RPMI7951 (cell line): ENCODE results near the gene EPM2AIP1. TPM values are rescaled to one million over a fixed set of nuclear protein-coding genes. Genes with fewer than 3 reads are reported as not detected.
"Not testable (repeated sequence)": the region's sequence is repeated elsewhere in the genome, so short reads cannot be mapped to it uniquely, and the experiment has no call there.

Experiments
- DNase-seq: peaks from one replicate; pipeline ENCODE4 v3.0.0-alpha.2; 2012; ENCODE audit warnings: low read depth
- total RNA-seq: library from RNA; depleted of rRNA; stranded (reverse); fragments of >200 nt; shearing (Covaris generic); gene quantifications from 2 replicates; pipeline ENCODE4 v1.2.3, GENCODE V29; 2014

The EPM2AIP1 gene
- total RNA-seq, 1 experiment from 2014 or later: 10.1 TPM

DNA sequence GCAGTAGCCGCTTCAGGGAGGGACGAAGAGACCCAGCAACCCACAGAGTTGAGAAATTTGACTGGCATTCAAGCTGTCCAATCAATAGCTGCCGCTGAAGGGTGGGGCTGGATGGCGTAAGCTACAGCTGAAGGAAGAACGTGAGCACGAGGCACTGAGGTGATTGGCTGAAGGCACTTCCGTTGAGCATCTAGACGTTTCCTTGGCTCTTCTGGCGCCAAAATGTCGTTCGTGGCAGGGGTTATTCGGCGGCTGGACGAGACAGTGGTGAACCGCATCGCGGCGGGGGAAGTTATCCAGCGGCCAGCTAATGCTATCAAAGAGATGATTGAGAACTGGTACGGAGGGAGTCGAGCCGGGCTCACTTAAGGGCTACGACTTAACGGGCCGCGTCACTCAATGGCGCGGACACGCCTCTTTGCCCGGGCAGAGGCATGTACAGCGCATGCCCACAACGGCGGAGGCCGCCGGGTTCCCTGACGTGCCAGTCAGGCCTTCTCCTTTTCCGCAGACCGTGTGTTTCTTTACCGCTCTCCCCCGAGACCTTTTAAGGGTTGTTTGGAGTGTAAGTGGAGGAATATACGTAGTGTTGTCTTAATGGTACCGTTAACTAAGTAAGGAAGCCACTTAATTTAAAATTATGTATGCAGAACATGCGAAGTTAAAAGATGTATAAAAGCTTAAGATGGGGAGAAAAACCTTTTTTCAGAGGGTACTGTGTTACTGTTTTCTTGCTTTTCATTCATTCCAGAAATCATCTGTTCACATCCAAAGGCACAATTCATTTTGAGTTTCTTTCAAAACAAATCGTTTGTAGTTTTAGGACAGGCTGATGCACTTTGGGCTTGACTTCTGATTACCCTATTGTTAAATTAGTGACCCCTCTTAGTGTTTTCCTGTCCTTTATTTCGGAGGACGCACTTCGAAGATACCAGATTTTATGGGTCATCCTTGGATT lies 674 bp upstream of the EPM2AIP1 start, which contains the start of gene MLH1:
Gene MLH1 (plus strand): TSS at position 193 of the 958 bp plus-strand sequence. CDS start 30 bp downstream, at position 223.
- peak; percentile 100 for DNase-seq

DNA sequence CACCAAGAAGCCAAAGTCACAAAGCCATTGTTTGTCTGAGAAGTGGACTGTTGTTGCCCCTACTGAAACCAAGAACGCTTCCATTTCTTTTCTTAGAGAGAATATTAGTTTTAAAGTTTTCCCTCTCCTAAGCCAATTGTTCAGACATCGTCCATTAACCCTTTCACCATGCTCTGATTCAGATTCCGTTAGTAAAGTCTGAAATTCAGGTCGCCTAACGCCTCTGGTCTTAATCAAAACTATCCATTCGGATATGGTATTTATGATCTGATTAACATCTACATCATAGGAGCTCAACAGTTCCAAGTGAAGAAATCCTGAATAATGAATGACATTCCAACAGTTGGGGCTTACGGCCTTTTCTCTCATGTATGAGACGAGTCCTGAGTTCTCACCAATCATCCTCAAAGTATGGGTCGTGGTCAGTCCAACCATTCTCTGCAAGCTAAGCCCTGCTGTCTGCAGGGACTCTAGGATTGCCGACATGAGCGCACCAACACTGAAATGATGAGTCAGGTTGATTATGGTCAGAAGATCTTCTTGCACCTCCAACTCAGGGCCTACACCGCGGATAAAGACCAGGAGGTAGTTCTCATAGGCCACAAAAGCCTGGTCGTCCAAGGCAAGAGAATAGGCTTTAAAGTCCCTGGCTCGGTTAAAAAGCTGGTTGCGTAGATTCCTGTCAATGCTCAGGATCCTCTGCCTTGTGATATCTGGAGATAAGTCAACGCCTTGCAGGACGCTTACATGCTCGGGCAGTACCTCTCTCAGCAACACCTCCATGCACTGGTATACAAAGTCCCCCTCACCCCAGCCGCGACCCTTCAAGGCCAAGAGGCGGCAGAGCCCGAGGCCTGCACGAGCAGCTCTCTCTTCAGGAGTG lies 767 bp downstream of the EPM2AIP1 start:
- DNase-seq: peak; percentile 61

DNA sequence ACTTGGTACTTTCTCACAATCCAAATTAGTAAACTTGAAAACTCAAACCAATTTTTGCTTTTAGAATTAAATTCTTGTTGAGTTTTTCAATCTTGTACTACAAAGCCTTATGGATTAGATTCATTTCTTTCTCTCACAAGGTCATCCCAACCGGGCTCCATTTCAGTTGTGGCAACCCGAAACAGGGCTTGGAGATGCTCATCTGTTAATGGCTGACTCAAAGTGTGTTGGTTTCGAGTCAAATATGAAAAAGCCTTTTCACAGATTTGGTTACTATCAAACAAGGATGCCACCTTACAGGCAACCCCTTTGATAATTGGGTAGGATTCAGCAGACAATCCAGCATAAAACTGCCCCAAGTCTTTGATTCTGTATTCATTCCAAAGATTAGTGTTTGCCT lies 1.8 kb downstream of the EPM2AIP1 start:
- no peak for DNase-seq

DNA sequence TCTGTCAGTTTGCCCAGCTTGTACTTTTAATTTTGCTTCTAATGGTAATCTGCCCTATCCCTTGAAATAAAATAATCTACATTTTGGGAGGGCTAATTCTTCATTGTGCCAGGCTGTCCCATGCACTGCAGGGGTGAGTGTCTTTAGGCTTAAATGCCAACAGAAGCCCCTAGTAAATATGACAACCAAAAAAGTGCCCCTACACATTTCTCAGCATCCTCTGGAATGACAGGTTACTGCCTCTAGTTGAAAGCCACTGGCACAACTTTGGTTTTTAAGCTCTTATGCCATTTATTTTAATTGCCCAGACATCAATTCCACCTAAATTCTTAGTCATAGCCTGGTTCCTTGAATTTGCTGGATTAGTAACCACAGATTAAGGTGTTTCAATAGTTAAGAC lies 3.4 kb downstream of the EPM2AIP1 start:
- DNase-seq: no peak

DNA sequence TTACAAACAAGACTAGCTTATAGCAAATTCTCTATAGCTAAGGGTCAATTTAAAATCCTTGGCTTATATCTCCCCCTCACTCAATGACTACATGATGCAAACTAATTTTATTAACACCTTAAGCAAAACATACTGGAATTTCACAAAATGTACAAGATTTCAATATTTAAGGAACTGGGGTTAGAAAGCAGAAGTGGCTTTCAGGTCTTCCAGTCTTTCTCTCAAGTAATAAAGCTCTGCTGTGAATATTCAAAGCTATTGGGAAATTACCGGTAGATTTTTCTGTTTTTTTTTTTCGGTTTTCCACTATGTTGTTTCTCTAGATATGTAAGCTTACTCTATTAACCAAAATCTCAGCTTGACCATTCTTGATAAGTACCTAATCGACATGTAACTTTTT lies 3.9 kb downstream of the EPM2AIP1 start:
- DNase-seq: no peak

DNA sequence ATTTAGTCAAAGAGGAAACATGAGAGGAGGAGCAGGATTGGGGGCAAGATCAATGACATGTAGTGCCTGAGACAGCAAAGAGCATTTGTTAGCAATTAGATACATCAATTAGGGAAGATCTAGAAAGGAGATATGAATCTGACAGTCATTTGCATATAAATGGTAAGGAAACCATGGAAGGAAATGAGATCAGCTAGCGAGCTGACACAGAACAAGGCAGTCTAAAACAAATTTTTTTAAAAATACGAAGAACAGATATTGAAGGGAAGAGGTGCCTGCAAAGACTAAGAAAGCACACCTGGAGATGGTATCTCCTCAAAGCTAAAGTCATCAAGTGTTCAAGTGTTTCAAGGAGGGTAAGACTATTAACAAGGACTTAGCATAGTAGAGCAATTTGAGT lies 4.6 kb downstream of the EPM2AIP1 start:
- DNase-seq: no peak

DNA sequence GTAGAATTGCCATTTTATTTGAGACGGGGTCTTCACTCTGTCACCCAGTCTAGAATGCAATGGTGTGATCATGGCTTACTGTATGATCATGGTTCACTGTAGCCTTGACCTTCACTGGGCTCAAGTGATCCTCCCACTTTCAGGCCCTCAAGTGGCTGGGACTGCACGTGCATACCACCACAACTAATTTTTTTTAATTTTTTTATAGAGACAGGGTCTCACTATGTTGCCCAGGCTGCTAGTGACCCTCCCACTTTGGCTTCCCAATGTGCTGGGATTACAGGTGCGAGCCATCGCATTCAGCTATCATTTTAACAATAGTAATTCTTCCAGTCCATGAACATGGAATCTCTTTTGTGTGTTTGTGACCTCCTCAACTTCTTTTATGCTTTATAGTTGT lies 11.9 kb downstream of the EPM2AIP1 start:
- no peak for DNase-seq

DNA sequence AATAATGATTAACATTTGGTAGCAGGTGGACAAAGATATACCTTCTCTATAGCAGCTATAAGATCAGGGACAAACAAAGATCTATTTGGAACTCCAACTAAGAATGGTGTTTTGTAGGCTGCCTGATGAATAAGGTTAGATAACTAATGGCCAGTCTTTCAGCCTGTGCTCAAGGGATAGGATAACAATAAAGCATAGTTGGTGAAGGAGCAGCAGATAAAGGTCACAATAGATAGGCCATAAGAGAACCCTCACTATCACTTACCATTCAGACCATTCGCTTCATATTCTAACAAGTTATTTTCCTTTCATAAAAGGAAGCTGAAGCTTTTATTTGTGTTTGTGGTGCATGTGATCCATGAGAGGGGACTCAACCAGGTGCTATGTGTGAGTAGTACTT lies 19.8 kb downstream of the EPM2AIP1 start:
- no peak for DNase-seq

DNA sequence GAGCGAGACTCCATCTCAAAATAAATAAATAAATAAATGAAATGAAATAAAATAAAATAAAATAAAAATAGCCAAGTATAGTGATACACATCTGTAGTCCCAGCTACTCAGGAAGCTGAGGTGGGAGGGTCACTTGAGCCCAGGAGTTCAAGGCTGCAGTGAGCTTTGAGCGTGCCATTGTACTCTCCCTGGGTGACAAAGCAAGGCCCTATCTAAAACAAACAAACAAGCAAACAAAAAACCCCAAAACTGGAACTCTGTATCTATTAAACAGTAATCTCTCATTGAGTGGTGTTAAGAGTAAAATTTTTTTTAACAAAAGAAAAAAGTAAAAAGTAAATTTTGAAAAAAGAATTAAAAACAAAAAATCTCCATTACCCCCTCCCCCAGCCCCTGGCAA lies 20.8 kb downstream of the EPM2AIP1 start:
- DNase-seq: no peak

DNA sequence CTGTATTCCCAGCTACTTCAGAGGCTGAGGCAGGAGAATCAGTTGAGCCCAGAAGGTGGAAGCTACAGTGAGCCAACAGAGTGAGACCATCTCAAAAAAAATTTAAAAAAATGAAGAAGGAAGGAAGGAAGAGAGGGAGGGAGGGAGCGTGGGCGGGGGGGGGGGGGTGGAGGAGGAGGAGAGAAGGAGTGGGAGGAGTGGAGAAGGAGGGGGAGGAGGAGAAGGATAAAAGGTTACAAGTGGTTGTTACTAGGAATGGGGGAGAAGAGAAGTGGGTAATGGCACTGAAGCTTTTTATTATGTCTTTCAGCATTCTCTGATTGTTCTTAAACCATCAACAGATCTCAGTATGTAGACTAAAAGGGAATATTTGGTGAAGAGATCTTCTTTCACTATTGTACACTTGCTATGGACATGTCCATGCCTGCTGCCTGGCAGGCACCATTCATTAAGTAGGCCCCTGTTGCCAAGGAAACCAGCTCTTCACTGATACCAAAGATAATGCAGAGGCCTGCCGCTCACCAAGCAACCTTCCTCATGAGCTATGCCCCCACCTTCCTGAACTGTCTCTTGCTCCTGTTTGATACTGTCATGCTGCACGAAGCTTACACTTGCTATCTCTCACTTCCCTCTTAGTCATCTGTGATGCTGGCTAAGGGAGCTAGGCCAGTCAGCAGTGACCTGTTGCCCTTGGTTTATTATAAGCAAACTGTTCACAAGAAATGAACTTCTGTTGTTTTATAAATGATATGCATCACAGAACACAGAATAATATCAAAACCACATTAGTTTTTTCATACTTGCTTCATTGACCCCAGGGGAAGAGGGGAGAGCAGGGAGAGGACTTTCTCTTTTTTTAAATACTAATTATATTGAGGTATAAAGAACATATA lies 23.1 kb downstream of the EPM2AIP1 start:
- DNase-seq: peak; percentile 58

DNA sequence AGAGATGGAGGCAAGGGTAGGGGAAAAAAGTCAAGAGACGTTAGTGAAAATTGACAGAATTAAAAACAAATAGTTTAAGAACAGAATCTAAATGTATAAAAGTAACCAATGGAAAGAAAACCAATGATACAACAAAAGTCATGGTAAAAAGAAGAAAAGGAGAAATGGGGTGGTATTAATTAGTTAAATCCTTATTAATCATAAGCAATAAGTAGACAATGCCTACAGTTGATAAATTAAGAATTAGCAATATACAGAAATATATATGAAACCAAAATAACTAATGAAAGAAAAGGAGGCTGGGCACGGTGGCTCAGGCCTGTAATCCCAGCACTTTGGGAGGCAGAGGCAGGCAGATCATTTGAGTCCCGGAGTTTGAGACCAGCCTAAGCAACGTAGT lies 23.8 kb downstream of the EPM2AIP1 start:
- no peak for DNase-seq

DNA sequence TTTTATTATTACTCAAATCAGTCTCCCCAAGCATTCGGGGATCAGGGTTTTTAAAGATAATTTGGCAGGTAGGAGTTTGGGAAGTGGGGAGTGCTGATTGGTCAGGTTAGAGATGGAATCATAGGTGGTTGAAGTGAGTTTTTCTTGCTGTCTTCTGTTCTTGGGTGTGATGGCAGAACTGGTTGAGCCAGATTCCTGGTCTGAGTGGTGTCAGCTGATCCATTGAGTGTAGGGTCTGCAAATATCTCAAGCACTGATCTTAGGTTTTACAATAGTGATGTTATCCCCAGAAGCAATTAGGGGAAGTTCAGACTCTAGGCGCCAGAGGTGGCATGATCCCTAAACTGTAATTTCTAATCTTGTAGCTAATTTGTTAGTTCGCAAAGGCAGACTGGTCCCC lies 27.5 kb downstream of the EPM2AIP1 start:
- DNase-seq: no peak

DNA sequence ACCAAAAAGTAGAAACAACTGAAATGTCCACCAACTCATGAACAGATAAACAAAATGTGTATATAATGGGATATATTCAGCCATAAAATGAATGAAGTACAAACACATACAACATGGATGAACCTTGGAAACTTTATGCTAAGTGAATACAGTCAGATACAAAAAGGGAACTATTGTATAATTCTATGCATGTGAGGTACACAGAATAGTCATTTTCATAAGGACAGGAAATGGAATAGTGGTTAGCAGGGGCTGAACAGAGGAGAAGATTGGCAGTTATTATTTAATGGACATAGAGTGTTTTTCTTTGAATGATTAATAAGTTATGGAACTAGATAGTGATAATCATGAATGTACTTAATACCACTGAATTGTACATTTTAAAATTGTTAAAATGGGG lies 28.1 kb downstream of the EPM2AIP1 start:
- DNase-seq: no peak

DNA sequence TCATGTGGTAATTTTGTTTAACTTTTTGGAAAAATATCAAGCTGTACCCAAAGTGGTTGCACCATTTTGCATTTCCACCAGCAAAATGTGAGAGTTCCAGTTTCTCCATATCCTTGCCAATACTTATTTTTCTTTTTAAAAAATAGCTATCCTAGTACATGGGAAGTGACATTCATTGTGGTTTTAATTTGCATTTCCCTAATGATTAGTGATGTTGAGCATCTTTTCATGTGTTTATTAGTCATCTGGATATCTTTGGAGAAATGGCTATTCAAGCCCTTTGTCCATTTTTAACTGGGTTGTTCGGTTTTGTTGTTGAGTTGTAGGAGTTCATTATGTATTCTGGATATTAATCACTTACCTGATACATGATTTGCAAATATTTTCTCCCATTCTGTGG lies 28.6 kb downstream of the EPM2AIP1 start:
- no peak for DNase-seq

DNA sequence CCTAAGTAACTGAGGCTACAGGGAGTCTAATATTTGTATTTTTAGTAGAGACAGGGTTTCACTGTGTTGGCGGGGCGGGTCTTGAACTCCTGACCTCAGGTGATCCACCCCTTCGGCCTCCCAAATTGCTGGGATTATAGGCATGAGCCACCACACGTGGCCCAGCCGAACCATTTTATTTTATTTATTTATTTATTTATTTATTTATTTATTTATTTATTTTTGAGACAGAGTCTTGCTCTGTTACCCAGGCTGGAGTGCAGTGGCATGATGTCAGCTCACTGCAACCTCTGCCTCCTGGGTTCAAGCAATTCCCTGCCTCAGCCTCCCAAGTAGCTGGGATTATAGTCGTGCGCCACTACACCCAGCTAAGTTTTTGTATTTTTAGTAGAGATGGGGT lies 29.9 kb downstream of the EPM2AIP1 start:
- DNase-seq: not testable (repeated sequence)

DNA sequence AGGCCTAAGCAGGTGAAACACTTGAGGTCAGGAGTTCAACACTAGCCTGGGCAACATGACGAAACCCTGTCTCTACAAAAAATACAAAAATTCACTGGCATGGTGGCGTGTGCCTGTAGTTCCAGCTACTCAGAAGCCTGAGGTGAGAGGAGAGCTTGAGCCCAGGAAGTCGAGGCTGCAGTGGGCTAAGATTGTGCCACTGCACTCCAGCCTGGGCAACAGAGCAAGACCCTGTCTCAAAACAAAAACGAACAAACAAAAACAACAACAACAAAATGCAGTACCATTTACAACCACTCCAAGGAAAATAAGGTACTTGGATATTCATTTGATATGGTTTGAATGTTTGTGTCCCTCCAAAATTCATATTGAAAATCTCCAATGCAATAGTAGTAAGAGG lies 32.4 kb downstream of the EPM2AIP1 start:
- DNase-seq: no peak

DNA sequence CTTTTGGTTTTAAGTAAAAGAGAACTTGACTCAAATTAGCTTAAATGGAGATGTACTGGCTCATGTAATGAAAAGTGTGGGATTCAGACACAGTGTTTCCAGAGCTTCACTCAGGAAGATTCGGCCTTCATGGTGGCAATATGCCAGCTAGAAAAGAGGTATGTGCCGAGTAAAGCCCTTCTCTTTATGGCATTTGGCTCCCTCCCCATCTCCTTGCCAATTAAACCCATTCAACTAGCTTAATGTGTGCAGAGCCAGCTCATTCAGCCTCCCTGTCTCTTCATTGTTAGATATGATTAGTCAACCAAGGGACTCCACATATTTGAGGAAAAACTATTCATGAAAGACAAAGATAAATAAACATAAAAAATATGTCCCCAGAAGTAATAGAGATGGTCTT lies 33.1 kb downstream of the EPM2AIP1 start:
- DNase-seq: peak; percentile 27

DNA sequence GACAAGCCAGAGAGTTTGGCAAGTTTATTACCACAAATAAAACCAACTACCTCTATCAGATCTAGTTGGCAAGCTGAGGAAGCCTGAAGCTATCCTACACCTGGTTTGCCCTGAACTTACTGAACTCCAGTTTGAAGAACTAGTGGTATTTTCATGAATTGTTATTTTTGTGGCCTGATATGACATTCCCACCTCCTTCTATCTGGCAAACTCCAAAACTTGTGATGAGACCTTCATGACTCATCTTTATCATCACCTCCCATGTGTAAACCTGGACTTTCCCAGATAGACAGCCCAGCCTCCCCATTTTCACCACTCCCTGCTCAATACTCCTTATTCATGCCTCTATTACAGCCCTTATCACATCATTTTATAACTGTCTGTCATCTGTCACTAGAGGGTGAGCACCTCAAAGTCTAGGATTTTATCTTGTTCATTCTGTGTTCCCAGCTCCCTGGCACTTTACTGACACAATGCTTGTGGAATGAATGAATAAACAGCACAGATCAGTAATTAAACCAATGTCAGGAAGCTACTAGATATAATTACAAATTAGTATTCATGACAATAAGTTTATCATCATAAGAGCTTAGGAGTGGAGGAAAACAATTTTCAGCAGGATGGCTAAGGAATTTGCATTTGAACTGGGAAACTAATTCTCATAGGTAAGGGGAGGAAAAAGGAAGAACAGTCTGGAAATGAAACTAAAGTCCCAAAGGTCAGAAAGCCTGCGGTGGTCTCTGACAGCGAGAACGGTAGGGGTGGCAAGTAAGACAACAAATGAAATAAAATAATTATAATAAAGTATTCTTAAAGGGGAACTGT lies 34.9 kb downstream of the EPM2AIP1 start:
- peak; percentile 82 for DNase-seq

DNA sequence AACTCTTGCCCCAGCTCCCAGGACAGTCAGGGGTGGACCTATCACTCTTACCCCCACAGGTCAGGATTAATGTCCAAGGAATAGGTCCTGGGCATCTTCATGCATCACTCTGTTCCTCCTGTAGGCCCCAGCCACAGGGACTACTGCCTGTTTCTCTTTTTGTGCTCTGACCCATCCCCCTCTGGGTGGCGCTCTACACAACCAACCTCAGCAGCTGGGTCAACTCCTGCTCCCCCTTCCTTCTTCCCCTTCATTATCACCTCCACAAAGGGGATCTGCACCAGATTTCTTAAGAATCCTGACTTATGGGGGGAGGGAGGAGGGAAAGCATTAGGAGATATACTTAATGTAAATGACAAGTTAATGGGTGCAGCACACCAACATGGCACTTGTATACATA lies 35.9 kb downstream of the EPM2AIP1 start:
- DNase-seq: no peak

DNA sequence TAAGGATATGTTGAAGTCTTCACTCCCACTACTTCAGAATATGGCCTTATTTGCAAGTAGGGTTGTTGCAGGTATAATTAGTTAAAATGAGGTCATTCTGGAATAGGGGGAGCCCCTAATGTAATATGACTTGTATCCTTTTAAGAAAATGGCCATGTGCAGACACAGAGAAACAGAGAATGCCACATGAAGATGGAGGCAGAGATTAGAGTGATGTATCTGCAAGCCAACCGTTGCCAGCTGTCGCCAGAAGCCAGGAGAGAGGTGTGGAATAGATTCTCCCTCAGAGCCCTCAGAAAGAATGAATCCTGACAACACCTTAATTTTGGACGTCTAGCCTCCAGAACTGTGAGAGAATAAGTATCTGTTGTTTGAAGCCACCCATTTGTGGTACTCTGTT lies 36.8 kb downstream of the EPM2AIP1 start:
- DNase-seq: no peak
